Panc1 (cell line): Measurements from ENCODE around the gene ELP5. TPM values are rescaled to one million over a fixed set of nuclear protein-coding genes. Genes with fewer than 3 reads are reported as not detected.

ENCODE experiments used
- ATAC-seq: fragments of 200-7000 bp; cut with Tn5 transposase; 2 replicates; pipeline ENCODE4 v1.9.1; 2020; ENCODE audit warnings: mild to moderate bottlenecking, moderate library complexity
- BruUV-seq: library from RNA; stranded (reverse); fragments of 400-500 nt; replicated peaks from 2 replicates; lab custom pipeline; 2021; lab: Mats Ljungman, UMichigan
- CTCF ChIA-PET: fragments of 300-600 bp; sonication (Branson Sonifier 250); formaldehyde crosslinking; loops from one replicate; lab custom pipeline; 2022; ENCODE audit warnings: antibody characterized with exemption; lab: Charles Lee
- POLR2A ChIA-PET: fragments of 300-600 bp; sonication (Branson Sonifier 250); formaldehyde crosslinking; loops from one replicate; lab custom pipeline; 2022; ENCODE audit warnings: antibody characterized with exemption; lab: Charles Lee
- DNase-seq: peaks from one replicate; pipeline ENCODE4 v3.0.0-alpha.2; 2010; ENCODE audit warnings: low read depth, low spot score
- H3K27ac ChIP-seq: 2 replicates; pipeline ENCODE4 v1.5.1; 2011; ENCODE audit warnings: mild to moderate bottlenecking, low read length, inconsistent platforms
- H3K27me3 ChIP-seq: fragments of 200-500 bp; sonication (Bioruptor generic); 2 replicates; pipeline ENCODE4 v1.6.0; 2014; ENCODE audit warnings: low read length, inconsistent platforms; ENCODE audit not compliant: control insufficient read depth, insufficient read depth
- H3K36me3 ChIP-seq: fragments of 200-500 bp; sonication (Bioruptor generic); 2 replicates; pipeline ENCODE4 v1.5.1; 2014; ENCODE audit warnings: inconsistent platforms, mild to moderate bottlenecking, low read length, moderate library complexity; ENCODE audit not compliant: control insufficient read depth, insufficient read depth
- H3K4me1 ChIP-seq: 2 replicates; pipeline ENCODE4 v1.5.1; 2011; ENCODE audit warnings: inconsistent platforms, mild to moderate bottlenecking, low read length, moderate library complexity; ENCODE audit not compliant: control insufficient read depth, insufficient read depth
- H3K4me3 ChIP-seq, 2 experiments: 2 replicates each; pipeline ENCODE4 v1.5.1; 2011 to 2012; ENCODE audit warnings: low read depth in 2 of 2, low read length in 2 of 2, mild to moderate bottlenecking in 2 of 2, inconsistent platforms in 1 of 2, moderate library complexity in 1 of 2
- H3K9me3 ChIP-seq: fragments of 200-500 bp; sonication (Bioruptor generic); 2 replicates; pipeline ENCODE4 v1.5.1; 2014; ENCODE audit warnings: low read depth, mild to moderate bottlenecking, inconsistent platforms, low read length, moderate library complexity; ENCODE audit not compliant: control insufficient read depth, insufficient read depth
- POLR2AphosphoS5 ChIP-seq: IDR thresholded peaks from 2 replicates; pipeline ENCODE4 v1.6.1; 2012; ENCODE audit warnings: mild to moderate bottlenecking, low read depth, low read length, moderate library complexity
- SIN3A ChIP-seq: IDR thresholded peaks from 2 replicates; pipeline ENCODE4 v1.6.1; 2012; ENCODE audit warnings: low read depth, mild to moderate bottlenecking, low read length, moderate library complexity, borderline replicate concordance; ENCODE audit not compliant: insufficient read depth
- TCF7L2 ChIP-seq: IDR thresholded peaks from 2 replicates; pipeline ENCODE4 v1.6.1; 2011; ENCODE audit warnings: mild to moderate bottlenecking, low read depth, low read length, inconsistent platforms
- in situ Hi-C: cut with HindIII; loops from 2 replicates; pipeline ENCODE4 v1.10.0; 2016; ENCODE audit warnings: low sequenced_read_pairs, low pct_unique_long_range_greater_than_20kb
- intact Hi-C: fragments of 100-400 bp; cut with micrococcal nuclease; formaldehyde crosslinking; loops from one replicate; pipeline ENCODE4 v1.10.0; 2022; ENCODE audit not compliant: unreplicated experiment
- total RNA-seq: library from RNA; stranded (reverse); gene quantifications from one replicate; pipeline ENCODE4 v1.2.1, GENCODE V29; 2021; ENCODE audit not compliant: unreplicated experiment
- TF ChIP-seq, protein P1 (sequence below): fragments of 450-650 bp; IDR thresholded peaks from 2 replicates; pipeline ENCODE4 v1.5.1; 2017; ENCODE audit warnings: mild to moderate bottlenecking
- TF ChIP-seq, protein P2 (sequence below), 2 experiments: IDR thresholded peaks; 2 replicates each; pipeline ENCODE4 v1.6.1; 2011 to 2012; ENCODE audit warnings: low read depth in 2 of 2, control low read depth in 1 of 2, low read length in 1 of 2, mild to moderate bottlenecking in 1 of 2, moderate library complexity in 1 of 2; ENCODE audit not compliant: insufficient read depth in 1 of 2

Gene ELP5
- total RNA-seq, 1 experiment from 2014 or later, result 89.5 TPM

DNA sequence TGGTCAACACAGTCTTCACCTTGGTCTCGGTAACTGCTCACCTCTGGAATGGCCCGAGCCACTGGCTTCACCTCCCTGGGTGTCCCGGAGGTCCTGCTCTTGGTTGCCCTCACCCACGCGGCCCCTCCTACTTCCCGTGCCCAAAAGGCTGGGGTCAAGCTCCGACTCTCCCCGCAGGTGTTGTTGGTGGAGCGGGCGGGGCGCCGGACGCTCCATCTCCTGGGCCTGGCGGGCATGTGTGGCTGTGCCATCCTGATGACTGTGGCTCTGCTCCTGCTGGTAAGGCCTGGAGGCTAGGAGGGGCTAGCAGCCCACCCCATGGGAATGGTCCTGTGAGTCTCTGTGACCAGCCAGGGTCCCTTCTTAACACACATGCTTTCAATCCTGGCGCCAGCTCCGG is 32.9 kb downstream of the ELP5 start:
- ChIA-PET POLR2A (no interaction called here), CTCF (no interaction called here)
- H3K4me1 ChIP-seq, result no peaks in the 10 kb centered on the region
- intact Hi-C loops, result no loop called here
- DNase-seq (no peak), ATAC-seq (no peak)
- TF ChIP-seq, protein P1, sequence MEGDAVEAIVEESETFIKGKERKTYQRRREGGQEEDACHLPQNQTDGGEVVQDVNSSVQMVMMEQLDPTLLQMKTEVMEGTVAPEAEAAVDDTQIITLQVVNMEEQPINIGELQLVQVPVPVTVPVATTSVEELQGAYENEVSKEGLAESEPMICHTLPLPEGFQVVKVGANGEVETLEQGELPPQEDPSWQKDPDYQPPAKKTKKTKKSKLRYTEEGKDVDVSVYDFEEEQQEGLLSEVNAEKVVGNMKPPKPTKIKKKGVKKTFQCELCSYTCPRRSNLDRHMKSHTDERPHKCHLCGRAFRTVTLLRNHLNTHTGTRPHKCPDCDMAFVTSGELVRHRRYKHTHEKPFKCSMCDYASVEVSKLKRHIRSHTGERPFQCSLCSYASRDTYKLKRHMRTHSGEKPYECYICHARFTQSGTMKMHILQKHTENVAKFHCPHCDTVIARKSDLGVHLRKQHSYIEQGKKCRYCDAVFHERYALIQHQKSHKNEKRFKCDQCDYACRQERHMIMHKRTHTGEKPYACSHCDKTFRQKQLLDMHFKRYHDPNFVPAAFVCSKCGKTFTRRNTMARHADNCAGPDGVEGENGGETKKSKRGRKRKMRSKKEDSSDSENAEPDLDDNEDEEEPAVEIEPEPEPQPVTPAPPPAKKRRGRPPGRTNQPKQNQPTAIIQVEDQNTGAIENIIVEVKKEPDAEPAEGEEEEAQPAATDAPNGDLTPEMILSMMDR, result no peak
- TF ChIP-seq, protein P2, sequence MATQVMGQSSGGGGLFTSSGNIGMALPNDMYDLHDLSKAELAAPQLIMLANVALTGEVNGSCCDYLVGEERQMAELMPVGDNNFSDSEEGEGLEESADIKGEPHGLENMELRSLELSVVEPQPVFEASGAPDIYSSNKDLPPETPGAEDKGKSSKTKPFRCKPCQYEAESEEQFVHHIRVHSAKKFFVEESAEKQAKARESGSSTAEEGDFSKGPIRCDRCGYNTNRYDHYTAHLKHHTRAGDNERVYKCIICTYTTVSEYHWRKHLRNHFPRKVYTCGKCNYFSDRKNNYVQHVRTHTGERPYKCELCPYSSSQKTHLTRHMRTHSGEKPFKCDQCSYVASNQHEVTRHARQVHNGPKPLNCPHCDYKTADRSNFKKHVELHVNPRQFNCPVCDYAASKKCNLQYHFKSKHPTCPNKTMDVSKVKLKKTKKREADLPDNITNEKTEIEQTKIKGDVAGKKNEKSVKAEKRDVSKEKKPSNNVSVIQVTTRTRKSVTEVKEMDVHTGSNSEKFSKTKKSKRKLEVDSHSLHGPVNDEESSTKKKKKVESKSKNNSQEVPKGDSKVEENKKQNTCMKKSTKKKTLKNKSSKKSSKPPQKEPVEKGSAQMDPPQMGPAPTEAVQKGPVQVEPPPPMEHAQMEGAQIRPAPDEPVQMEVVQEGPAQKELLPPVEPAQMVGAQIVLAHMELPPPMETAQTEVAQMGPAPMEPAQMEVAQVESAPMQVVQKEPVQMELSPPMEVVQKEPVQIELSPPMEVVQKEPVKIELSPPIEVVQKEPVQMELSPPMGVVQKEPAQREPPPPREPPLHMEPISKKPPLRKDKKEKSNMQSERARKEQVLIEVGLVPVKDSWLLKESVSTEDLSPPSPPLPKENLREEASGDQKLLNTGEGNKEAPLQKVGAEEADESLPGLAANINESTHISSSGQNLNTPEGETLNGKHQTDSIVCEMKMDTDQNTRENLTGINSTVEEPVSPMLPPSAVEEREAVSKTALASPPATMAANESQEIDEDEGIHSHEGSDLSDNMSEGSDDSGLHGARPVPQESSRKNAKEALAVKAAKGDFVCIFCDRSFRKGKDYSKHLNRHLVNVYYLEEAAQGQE (IDR thresholded peaks at IDR 0.05; ENCODE audit: insufficient read depth in 1 of 2, low read depth in 2 of 2, low read length in 1 of 2), result no peak
- TF ChIP-seq SIN3A (no peak), POLR2AphosphoS5 (no peak)
- H3K9me3 ChIP-seq, result no peaks in the 10 kb centered on the region
- H3K27ac ChIP-seq, result no peak overlapping the region
- in situ Hi-C loops, result no loop called here
- BruUV-seq, result no TSS peak
- H3K4me3 ChIP-seq, result no peak overlapping the region
- H3K36me3 ChIP-seq, result no peaks in the 10 kb centered on the region
- H3K27me3 ChIP-seq, result no peaks in the 10 kb centered on the region

DNA sequence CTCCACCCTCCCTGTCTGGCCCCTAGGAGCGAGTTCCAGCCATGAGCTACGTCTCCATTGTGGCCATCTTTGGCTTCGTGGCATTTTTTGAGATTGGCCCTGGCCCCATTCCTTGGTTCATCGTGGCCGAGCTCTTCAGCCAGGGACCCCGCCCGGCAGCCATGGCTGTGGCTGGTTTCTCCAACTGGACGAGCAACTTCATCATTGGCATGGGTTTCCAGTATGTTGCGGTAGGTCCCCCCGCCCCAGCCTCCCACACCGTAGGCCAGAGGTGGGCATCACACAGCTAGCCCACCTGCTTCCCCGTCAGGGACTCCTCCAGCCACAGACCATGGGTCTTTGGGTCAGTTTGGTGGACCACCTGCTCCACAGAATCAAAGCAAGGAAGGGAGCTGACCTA is 33.7 kb downstream of the ELP5 start:
- H3K27me3 ChIP-seq, result no peaks in the 10 kb centered on the region
- no peaks in the 10 kb centered on the region for H3K36me3 ChIP-seq
- no TSS peak for BruUV-seq
- CTCF ChIA-PET, result no interaction called here
- ATAC-seq, result no peak
- POLR2A ChIA-PET, result no interaction called here
- no peak for TF ChIP-seq POLR2AphosphoS5
- TF ChIP-seq, protein P1, result no peak
- no peak for TF ChIP-seq SIN3A
- TF ChIP-seq TCF7L2, result no peak
- TF ChIP-seq, protein P2 (IDR thresholded peaks at IDR 0.05; ENCODE audit: insufficient read depth in 1 of 2, low read depth in 2 of 2, low read length in 1 of 2), result no peak
- H3K9me3 ChIP-seq, result no peaks in the 10 kb centered on the region
- in situ Hi-C loops (no loop called here), intact Hi-C loops (no loop called here)
- H3K27ac ChIP-seq, result no peak overlapping the region
- DNase-seq, result no peak
- no peaks in the 10 kb centered on the region for H3K4me1 ChIP-seq
- no peak overlapping the region for H3K4me3 ChIP-seq
